ENCODE data around the gene TRIM66. TPM values are rescaled to one million over a fixed set of nuclear protein-coding genes. Genes with fewer than 3 reads are reported as not detected.

Gene TRIM66
- total and polyA plus RNA-seq, 10 of the 15 experiments (the other 5 are each of a cell fraction or from before 2014, with no cell fraction given), result 1.7 to 14.5 (median 7.4) TPM

DNA sequence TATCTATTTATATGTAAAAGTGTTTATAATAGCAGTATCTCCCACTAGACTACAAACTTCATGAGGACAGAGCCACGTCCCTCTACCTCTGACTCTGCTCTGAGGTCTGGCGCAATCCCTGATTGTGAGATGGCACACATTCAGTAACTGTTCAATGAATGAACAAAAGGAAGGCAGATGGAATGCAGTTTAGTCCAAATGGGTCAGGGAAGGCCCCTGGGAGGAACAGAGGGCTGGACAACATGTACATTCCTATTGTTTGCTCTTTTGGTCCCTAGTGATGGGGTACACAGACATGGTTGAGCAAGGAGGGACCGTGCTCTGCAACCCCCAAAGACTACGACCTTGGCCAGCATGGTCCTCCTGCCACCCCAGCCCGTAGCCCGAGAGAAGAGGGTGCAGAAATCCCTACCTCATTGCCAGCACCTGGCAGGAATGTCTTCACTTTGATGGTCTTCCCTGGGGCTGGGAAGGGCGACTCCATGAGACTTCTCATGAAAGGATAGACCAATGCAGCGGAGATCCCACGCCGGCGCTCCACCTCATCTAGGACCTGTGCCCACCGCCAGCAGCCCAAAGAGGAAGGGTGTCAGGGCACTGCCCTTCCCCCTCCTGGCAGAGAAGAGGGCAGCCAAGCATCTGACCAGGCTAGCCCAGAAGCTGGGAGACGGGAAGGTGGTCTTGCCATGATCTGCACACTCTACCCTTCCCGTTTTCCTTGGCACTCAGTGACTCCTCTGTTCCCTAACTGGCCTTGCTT is 24.4 kb upstream of the TRIM66 start (continued):
- TF ChIP-seq HSF1 (IDR thresholded peaks at IDR 0.05; ENCODE audit: low read depth, low read length), result no peak
- TF ChIP-seq, protein P1, sequence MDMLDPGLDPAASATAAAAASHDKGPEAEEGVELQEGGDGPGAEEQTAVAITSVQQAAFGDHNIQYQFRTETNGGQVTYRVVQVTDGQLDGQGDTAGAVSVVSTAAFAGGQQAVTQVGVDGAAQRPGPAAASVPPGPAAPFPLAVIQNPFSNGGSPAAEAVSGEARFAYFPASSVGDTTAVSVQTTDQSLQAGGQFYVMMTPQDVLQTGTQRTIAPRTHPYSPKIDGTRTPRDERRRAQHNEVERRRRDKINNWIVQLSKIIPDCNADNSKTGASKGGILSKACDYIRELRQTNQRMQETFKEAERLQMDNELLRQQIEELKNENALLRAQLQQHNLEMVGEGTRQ (IDR thresholded peaks at IDR 0.05; ENCODE audit: borderline replicate concordance, low read depth, low read length), result no peak
- TF ChIP-seq, protein P2, sequence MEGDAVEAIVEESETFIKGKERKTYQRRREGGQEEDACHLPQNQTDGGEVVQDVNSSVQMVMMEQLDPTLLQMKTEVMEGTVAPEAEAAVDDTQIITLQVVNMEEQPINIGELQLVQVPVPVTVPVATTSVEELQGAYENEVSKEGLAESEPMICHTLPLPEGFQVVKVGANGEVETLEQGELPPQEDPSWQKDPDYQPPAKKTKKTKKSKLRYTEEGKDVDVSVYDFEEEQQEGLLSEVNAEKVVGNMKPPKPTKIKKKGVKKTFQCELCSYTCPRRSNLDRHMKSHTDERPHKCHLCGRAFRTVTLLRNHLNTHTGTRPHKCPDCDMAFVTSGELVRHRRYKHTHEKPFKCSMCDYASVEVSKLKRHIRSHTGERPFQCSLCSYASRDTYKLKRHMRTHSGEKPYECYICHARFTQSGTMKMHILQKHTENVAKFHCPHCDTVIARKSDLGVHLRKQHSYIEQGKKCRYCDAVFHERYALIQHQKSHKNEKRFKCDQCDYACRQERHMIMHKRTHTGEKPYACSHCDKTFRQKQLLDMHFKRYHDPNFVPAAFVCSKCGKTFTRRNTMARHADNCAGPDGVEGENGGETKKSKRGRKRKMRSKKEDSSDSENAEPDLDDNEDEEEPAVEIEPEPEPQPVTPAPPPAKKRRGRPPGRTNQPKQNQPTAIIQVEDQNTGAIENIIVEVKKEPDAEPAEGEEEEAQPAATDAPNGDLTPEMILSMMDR (IDR thresholded peaks at IDR 0.05 in 2 of 3, conservative IDR thresholded peaks at IDR 0.05 in 1 of 3; ENCODE audit: control insufficient read depth in 2 of 3, extremely low read depth in 1 of 3, insufficient read depth in 1 of 3, low read depth in 3 of 3, low read length in 3 of 3), result no peak
- no peak for TF ChIP-seq GATAD2B (conservative IDR thresholded peaks at IDR 0.05; ENCODE audit: low read depth)
- no peak for TF ChIP-seq ETV6 (conservative IDR thresholded peaks at IDR 0.05 in 1 of 2, IDR thresholded peaks at IDR 0.05 in 1 of 2; ENCODE audit: borderline replicate concordance in 1 of 2, low read depth in 1 of 2)
- no peak for TF ChIP-seq HDGF (IDR thresholded peaks at IDR 0.05)

GRCh38 chr11:8705146-8705545 is 22.7 kb upstream of the TRIM66 start:
- no peaks in the 10 kb centered on the region for H4K20me1 ChIP-seq (ENCODE audit: control insufficient read depth, insufficient read depth)
- ATAC-seq (no peak), DNase-seq (ENCODE audit: low read depth, low spot score) (no peak), FAIRE-seq (peak; percentile 44)
- ChIA-PET SMC1A (ENCODE audit: uncharacterized antibody, unreplicated experiment) (no interaction called here), RAD21 (ENCODE audit: unreplicated experiment) (no interaction called here), CTCF (no interaction called here), POLR2A (no interaction called here)
- no peaks in the 10 kb centered on the region for H3K36me3 ChIP-seq (ENCODE audit: control insufficient read depth in 2 of 2, insufficient read depth in 2 of 2, low read length in 1 of 2)
- no TSS peak for BruUV-seq (replicated peaks)
- no peak overlapping the region for H3K9ac ChIP-seq (ENCODE audit: control insufficient read depth, insufficient read depth, low read length)
- H3K4me2 ChIP-seq (ENCODE audit: control insufficient read depth, insufficient read depth), result no peak overlapping the region
- no peak overlapping the region for H3K4me3 ChIP-seq
- in situ Hi-C loops (cut with MboI), result no loop called here
- H3K4me1 ChIP-seq (ENCODE audit: control insufficient read depth, insufficient read depth, low read length), result no peaks in the 10 kb centered on the region
- H3K79me2 ChIP-seq (ENCODE audit: control insufficient read depth, insufficient read depth, low read length), result no peaks in the 10 kb centered on the region
- H3K9me3 ChIP-seq (replicated peaks; ENCODE audit: control insufficient read depth, insufficient read depth, low read length), result no peaks in the 10 kb centered on the region
- intact Hi-C loops (cut with micrococcal nuclease; ENCODE audit: unreplicated experiment), result no loop called here
- H3K27ac ChIP-seq (ENCODE audit: control insufficient read depth, insufficient read depth), result no peak overlapping the region
- 25% methylated on average over 5 of the region's 5 CpGs for WGBS (ENCODE audit: insufficient coverage, insufficient replicate concordance, low lambda C conversion rate, missing lambda C conversion rate)
- H2AFZ ChIP-seq (ENCODE audit: control insufficient read depth, low read depth, low read length), result no peak overlapping the region
- H3K27me3 ChIP-seq (replicated peaks in 1 of 2; ENCODE audit: control insufficient read depth in 2 of 2, insufficient read depth in 2 of 2, low read length in 1 of 2), result no peaks in the 10 kb centered on the region
- TF ChIP-seq SPI1 (IDR thresholded peaks at IDR 0.05; ENCODE audit: borderline replicate concordance, insufficient read depth, low read depth, low read length), result no peak
- TF ChIP-seq, protein P3, sequence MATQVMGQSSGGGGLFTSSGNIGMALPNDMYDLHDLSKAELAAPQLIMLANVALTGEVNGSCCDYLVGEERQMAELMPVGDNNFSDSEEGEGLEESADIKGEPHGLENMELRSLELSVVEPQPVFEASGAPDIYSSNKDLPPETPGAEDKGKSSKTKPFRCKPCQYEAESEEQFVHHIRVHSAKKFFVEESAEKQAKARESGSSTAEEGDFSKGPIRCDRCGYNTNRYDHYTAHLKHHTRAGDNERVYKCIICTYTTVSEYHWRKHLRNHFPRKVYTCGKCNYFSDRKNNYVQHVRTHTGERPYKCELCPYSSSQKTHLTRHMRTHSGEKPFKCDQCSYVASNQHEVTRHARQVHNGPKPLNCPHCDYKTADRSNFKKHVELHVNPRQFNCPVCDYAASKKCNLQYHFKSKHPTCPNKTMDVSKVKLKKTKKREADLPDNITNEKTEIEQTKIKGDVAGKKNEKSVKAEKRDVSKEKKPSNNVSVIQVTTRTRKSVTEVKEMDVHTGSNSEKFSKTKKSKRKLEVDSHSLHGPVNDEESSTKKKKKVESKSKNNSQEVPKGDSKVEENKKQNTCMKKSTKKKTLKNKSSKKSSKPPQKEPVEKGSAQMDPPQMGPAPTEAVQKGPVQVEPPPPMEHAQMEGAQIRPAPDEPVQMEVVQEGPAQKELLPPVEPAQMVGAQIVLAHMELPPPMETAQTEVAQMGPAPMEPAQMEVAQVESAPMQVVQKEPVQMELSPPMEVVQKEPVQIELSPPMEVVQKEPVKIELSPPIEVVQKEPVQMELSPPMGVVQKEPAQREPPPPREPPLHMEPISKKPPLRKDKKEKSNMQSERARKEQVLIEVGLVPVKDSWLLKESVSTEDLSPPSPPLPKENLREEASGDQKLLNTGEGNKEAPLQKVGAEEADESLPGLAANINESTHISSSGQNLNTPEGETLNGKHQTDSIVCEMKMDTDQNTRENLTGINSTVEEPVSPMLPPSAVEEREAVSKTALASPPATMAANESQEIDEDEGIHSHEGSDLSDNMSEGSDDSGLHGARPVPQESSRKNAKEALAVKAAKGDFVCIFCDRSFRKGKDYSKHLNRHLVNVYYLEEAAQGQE (IDR thresholded peaks at IDR 0.05; ENCODE audit: low read depth, low read length), result no peak
- no peak for TF ChIP-seq RELA (IDR thresholded peaks at IDR 0.05; ENCODE audit: borderline replicate concordance, partially characterized antibody)
- no peak for TF ChIP-seq ETV6 (conservative IDR thresholded peaks at IDR 0.05 in 1 of 2, IDR thresholded peaks at IDR 0.05 in 1 of 2; ENCODE audit: borderline replicate concordance in 1 of 2, low read depth in 1 of 2)
- TF ChIP-seq SMC3 (IDR thresholded peaks at IDR 0.05; ENCODE audit: borderline replicate concordance, low read length), result no peak
- no peak for TF ChIP-seq NFXL1 (IDR thresholded peaks at IDR 0.05; ENCODE audit: borderline replicate concordance)
- no peak for TF ChIP-seq MEF2B (IDR thresholded peaks at IDR 0.05; ENCODE audit: partially characterized antibody, poor library complexity, severe bottlenecking)
- no peak for TF ChIP-seq CREM (IDR thresholded peaks at IDR 0.05; ENCODE audit: low read depth)

Measured in GM12878 (cell line).